BJ (cell line): Measurements from ENCODE around the gene MNX1. TPM values are rescaled to one million over a fixed set of nuclear protein-coding genes. Genes with fewer than 3 reads are reported as not detected.

Experiments
- CTCF ChIA-PET: fragments of 350-600 bp; formaldehyde crosslinking; extraction: SDS; loops from one replicate; lab custom pipeline; 2021; ENCODE audit warnings: antibody characterized with exemption, inconsistent platforms; lab: Yijun Ruan, JAX
- POLR2A ChIA-PET: fragments of 300-600 bp; sonication (Branson Sonifier 250); formaldehyde crosslinking; extraction: SDS; loops from one replicate; lab custom pipeline; 2021; ENCODE audit warnings: antibody characterized with exemption; lab: Charles Lee
- DNase-seq: peaks from one replicate; pipeline ENCODE4 v3.0.0-alpha.2; 2011; ENCODE audit warnings: low read depth
- H3K27me3 ChIP-seq: 2 replicates; pipeline ENCODE4 v1.6.0; 2011; ENCODE audit warnings: low read length; ENCODE audit not compliant: control insufficient read depth, insufficient read depth
- H3K36me3 ChIP-seq: 2 replicates; pipeline ENCODE4 v1.5.1; 2011; ENCODE audit warnings: low read length; ENCODE audit not compliant: control insufficient read depth, insufficient read depth
- H3K4me3 ChIP-seq: 2 replicates; pipeline ENCODE4 v1.5.1; 2011; ENCODE audit warnings: low read depth, mild to moderate bottlenecking, control low read depth, low read length
- CTCF ChIP-seq: IDR thresholded peaks from 2 replicates; pipeline ENCODE4 v1.5.1; 2011; ENCODE audit warnings: low read depth, mild to moderate bottlenecking, control low read depth, inconsistent platforms, low read length, moderate library complexity; ENCODE audit not compliant: insufficient read depth
- polyA plus RNA-seq: library from polyadenylated mRNA; depleted of rRNA; stranded (reverse); fragments of >200 nt; gene quantifications from 2 replicates; pipeline ENCODE4 v1.2.3, GENCODE V29; 2011

The MNX1 gene
- polyA plus RNA-seq, 1 experiment = not detected

DNA sequence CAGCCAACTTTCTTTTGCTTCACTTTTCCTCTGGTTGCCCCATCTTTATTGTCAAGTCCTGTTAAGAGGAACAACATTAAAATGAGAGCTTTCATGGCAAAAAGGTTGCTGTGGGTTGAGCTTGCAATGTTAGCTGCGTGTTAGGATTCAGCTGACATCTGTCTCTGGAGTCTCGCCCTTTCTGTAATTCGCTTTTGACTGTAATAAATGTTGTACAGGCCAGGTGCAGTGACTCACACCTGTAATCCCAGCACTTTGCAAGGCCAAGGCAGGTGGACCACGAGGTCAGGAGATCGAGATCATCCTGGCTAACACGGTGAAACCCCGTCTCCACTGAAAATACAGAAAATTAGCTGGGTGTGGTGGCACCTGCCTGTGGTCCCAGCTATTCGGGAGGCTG, 24.1 kb downstream of the MNX1 start:
- ChIA-PET CTCF (no interaction called here), POLR2A (no interaction called here)
- Histone ChIP-seq H3K36me3 (no peaks in the 10 kb centered on the region), H3K4me3 (no peak overlapping the region), H3K27me3 (peaks cover 3% of the 10 kb centered on the region; the same call in 1 of the 2 replicates)
- no peak for TF ChIP-seq CTCF
- no peak for DNase-seq

DNA sequence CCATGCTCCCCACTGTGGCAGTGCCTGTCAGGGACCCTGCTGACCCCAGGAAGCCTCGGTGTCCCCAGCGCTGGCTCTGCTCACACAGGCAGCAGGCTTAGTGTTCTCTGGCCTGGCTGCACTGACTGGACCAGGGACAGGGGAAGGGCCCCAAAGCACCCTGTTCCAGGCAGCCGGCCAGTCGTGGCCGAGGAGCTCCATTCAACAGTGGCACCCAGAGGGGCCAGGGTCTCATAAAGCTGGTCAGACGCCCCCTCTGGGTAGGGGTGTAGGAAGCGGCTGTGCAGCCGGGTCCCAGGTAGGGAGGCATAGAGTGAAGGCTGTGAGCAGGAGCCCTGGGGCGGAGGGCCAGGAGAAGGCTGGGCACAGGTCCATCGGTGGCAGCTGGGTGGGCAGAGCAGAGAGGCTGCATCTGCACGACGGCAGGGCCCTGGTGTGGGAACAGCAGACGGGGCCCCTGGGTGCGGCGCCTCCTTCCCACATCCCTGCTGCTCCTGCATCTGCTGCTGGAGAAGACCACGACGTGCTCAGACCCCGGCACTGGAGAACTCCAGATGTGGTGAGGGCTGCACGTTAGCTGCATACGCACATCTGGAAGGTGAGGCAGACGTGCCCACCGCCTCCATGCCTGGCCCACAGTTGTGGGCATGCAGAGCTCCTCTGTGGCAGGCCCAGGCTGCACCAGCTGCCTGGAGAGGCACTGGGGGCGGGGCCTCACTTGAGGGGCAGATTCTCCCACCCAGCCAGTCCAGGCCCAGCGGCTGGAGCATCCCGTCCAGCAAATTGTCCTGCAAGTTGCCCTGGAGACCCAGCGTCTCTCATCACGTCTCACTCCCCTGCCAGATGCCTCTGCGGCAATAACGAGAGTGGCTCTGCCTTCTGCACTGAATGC, 25.1 kb downstream of the MNX1 start:
- no peaks in the 10 kb centered on the region for H3K36me3 ChIP-seq
- no peak for DNase-seq
- ChIA-PET POLR2A (no interaction called here), CTCF (interaction anchor here (1.0 to 1.5 kb wide), 2 partner anchors 12 to 13 kb away, joined by 3 read pairs; no protein-coding TSS in a partner anchor)
- H3K27me3 ChIP-seq = peaks cover 3% of the 10 kb centered on the region; the same call in 1 of the 2 replicates
- TF ChIP-seq CTCF = no peak
- no peak overlapping the region for H3K4me3 ChIP-seq

DNA sequence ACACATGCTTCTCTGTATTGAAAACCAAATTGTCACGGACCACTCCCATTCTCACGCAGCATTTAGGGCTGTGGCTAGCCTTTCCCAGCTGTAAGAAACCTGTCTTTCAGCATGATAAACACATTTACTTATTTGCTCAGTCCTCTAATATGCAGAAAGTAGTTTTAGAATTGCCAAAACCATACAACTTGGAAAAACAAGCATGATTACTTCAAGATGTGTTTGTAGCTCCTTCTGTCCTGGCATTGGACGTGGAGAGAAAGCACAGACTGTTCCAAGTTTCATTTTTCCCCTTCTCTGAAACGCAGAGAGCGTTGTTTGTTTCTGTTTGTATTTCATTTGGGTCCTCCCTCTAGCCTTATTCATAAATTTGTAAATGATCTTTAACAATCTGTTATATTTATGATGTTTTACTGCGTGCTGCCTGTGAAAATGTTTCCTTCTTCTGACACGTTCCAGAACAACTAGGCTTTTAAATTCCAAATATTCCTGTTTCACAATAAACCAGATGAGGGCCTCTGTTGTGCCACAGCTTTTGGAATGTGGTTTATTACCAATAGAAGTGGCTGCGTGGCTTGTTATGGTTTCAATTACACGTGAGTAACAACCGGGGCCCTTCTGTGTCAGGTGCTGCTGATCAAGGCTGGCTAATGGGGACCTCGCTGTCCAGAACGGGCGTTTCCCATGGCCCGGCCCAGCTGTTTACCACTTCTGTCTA, 26.1 kb downstream of the MNX1 start:
- no peak for TF ChIP-seq CTCF
- Histone ChIP-seq H3K36me3 (no peaks in the 10 kb centered on the region), H3K4me3 (no peak overlapping the region), H3K27me3 (no peaks in the 10 kb centered on the region)
- DNase-seq = peak; percentile 79
- ChIA-PET POLR2A (no interaction called here), CTCF (interaction anchor here (1.0 to 1.5 kb wide), 3 partner anchors 11 to 15 kb away, joined by 3 read pairs; no protein-coding TSS in a partner anchor)

DNA sequence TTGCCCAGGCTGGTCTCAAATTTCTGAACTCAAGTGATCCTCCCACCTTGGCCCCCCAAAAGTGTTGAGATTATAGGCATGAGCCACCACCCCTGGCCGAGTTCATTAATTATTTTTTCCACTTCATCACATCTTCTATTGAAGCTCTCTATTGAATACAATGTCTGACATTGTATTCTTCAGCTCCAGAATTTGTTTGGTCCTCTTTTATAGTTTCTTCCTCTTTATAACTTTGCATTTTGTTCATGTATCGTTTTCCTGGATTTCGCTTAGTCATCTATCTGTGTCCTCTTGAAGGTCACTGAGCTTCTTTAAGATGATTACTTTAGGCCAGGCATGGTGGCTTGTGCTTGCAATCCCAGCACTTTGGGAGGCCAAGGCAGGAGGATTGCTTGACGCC, 30.8 kb downstream of the MNX1 start:
- TF ChIP-seq CTCF = no peak
- ChIA-PET CTCF (interaction anchor here (0.6 to 3.7 kb wide), 3 partner anchors 11 to 55 kb away, joined by 3 to 11 read pairs (median 4); no protein-coding TSS in a partner anchor), POLR2A (no interaction called here)
- DNase-seq = no peak
- Histone ChIP-seq H3K4me3 (no peak overlapping the region), H3K27me3 (no peaks in the 10 kb centered on the region), H3K36me3 (no peaks in the 10 kb centered on the region)
